Liver (tissue), 9 donors: ENCODE results near the gene RNF151. TPM values are rescaled to one million over a fixed set of nuclear protein-coding genes. Genes with fewer than 3 reads are reported as not detected.

ENCODE experiments used
- DNase-seq: peaks from one replicate; pipeline ENCODE4 v3.0.0-alpha.2; 2017; ENCODE audit warnings: low spot score
- H3K27ac ChIP-seq, 2 donors: one replicate each; pipeline ENCODE4 v1.7.0; 2013; ENCODE audit warnings: inconsistent platforms in 2 of 2, low read length in 2 of 2, control low read depth in 1 of 2, low read depth in 1 of 2, mild to moderate bottlenecking in 1 of 2
- H3K27me3 ChIP-seq, 4 donors: one replicate each; pipeline versions ENCODE4 v1.6.1 to v1.7.0; 2013; ENCODE audit warnings: low read length in 3 of 4, inconsistent platforms in 1 of 4, mild to moderate bottlenecking in 1 of 4, moderate library complexity in 1 of 4; ENCODE audit not compliant: control insufficient read depth in 4 of 4, insufficient read depth in 4 of 4
- H3K36me3 ChIP-seq, 4 donors: one replicate each; pipeline versions ENCODE4 v1.6.1 to v1.7.0; 2013; ENCODE audit warnings: low read length in 3 of 4, mild to moderate bottlenecking in 3 of 4, low read depth in 1 of 4, moderate library complexity in 1 of 4; ENCODE audit not compliant: control insufficient read depth in 4 of 4, insufficient read depth in 3 of 4
- H3K4me1 ChIP-seq, 4 donors: one replicate each; pipeline versions ENCODE4 v1.6.1 to v1.7.0; 2013; ENCODE audit warnings: low read length in 3 of 4, mild to moderate bottlenecking in 3 of 4, moderate library complexity in 1 of 4; ENCODE audit not compliant: control insufficient read depth in 4 of 4, insufficient read depth in 4 of 4
- H3K4me3 ChIP-seq, 3 donors: one replicate each; pipeline versions ENCODE4 v1.6.1 to v1.7.0; 2013; ENCODE audit warnings: low read length in 3 of 3, control low read depth in 1 of 3, low read depth in 1 of 3, mild to moderate bottlenecking in 1 of 3
- H3K9ac ChIP-seq, 2 donors: one replicate each; pipeline ENCODE4 v1.7.0; 2013; ENCODE audit warnings: low read length in 2 of 2, mild to moderate bottlenecking in 2 of 2, moderate library complexity in 2 of 2, control low read depth in 1 of 2, low read depth in 1 of 2
- H3K9me3 ChIP-seq, 4 donors: one replicate each; pipeline versions ENCODE4 v1.6.1 to v1.7.0; 2013; ENCODE audit warnings: low read length in 3 of 4; ENCODE audit not compliant: control insufficient read depth in 4 of 4
- CTCF ChIP-seq: fragments of 150-350 bp; IDR thresholded peaks from 2 replicates; pipeline ENCODE4 v1.5.1; 2017; ENCODE audit warnings: improper control_type of control experiment, low read depth, low read length; ENCODE audit not compliant: missing input control
- EGR1 ChIP-seq, 2 donors: IDR thresholded peaks; 2 replicates each; pipeline ENCODE4 v1.6.1; 2016 to 2018; ENCODE audit warnings: antibody characterized with exemption in 2 of 2, low read depth in 2 of 2
- FOXA2 ChIP-seq: IDR thresholded peaks from 2 replicates; pipeline ENCODE4 v1.6.1; 2016; ENCODE audit warnings: antibody characterized with exemption
- GABPA ChIP-seq, 2 donors: IDR thresholded peaks in 1 of 2; conservative IDR thresholded peaks in 1 of 2; 2 replicates each; pipeline ENCODE4 v1.6.1; 2016; ENCODE audit warnings: antibody characterized with exemption in 2 of 2, mild to moderate bottlenecking in 1 of 2, moderate library complexity in 1 of 2
- HNF4A ChIP-seq, 2 donors: conservative IDR thresholded peaks; 2 replicates each; pipeline ENCODE4 v1.6.1; 2016; ENCODE audit warnings: antibody characterized with exemption in 2 of 2, mild to moderate bottlenecking in 2 of 2
- HNF4G ChIP-seq: IDR thresholded peaks from 2 replicates; pipeline ENCODE4 v1.6.1; 2016; ENCODE audit warnings: antibody characterized with exemption
- JUND ChIP-seq, 2 donors: IDR thresholded peaks; 2 replicates each; pipeline ENCODE4 v1.6.1; 2016; ENCODE audit warnings: antibody characterized with exemption in 2 of 2
- NR2F2 ChIP-seq: IDR thresholded peaks from 2 replicates; pipeline ENCODE4 v1.6.1; 2016; ENCODE audit warnings: antibody characterized with exemption
- RAD21 ChIP-seq, 2 donors: IDR thresholded peaks; 2 replicates each; pipeline ENCODE4 v1.6.1; 2016; ENCODE audit warnings: antibody characterized with exemption in 2 of 2, mild to moderate bottlenecking in 2 of 2
- REST ChIP-seq: IDR thresholded peaks from 2 replicates; pipeline ENCODE4 v1.6.1; 2016; ENCODE audit warnings: antibody characterized with exemption, mild to moderate bottlenecking
- RXRA ChIP-seq, 2 donors: IDR thresholded peaks; 2 replicates each; pipeline ENCODE4 v1.6.1; 2017 to 2018; ENCODE audit warnings: antibody characterized with exemption in 2 of 2, mild to moderate bottlenecking in 1 of 2
- SP1 ChIP-seq: IDR thresholded peaks from 2 replicates; pipeline ENCODE4 v1.6.1; 2018; ENCODE audit warnings: antibody characterized with exemption, mild to moderate bottlenecking
- YY1 ChIP-seq: IDR thresholded peaks from 2 replicates; pipeline ENCODE4 v1.6.1; 2016; ENCODE audit warnings: antibody characterized with exemption, mild to moderate bottlenecking
- ZBTB33 ChIP-seq: IDR thresholded peaks from 2 replicates; pipeline ENCODE4 v1.6.1; 2016; ENCODE audit warnings: antibody characterized with exemption
- WGBS: extraction: QIAGEN DNeasy Blood & Tissue Kit; methylation state at CpG from one replicate; pipeline ENCODE4 v1.1.7; 2013; 5-methylcytosine and 5-hydroxymethylcytosine counted together
- polyA plus RNA-seq, 2 donors: library from polyadenylated mRNA; stranded (reverse) in 1 of 2; unstranded in 1 of 2; fragments of 200-250 nt in 1 of 2; fragments of >200 nt in 1 of 2; fragmentation: Nextera tagmentation in 1 of 2; extraction: Ambion mirVana in 1 of 2; gene quantifications; one replicate each; pipeline versions ENCODE4 v1.2.1 to v1.2.3, GENCODE V29; 2013 to 2015
- total RNA-seq, 2 donors: library from RNA; depleted of rRNA; stranded (reverse); fragments of >200 nt; gene quantifications; one replicate each; pipeline ENCODE4 v1.2.3, GENCODE V29; 2014
- donor health status: healthy.
- donor health status: healthy.
- donor health status: healthy.
- donor health status: healthy.
- donor health status: healthy.

The RNF151 gene
- total and polyA plus RNA-seq, 4 donors: not detected

GRCh38 chr16:1950047-1950446 is 16.6 kb upstream of the RNF151 start:
- H3K36me3 ChIP-seq: no peaks in the 10 kb centered on the region
- no peak overlapping the region for H3K27ac ChIP-seq
- WGBS: 84% methylated on average over 7 of the region's 7 CpGs
- H3K27me3 ChIP-seq: no peaks in the 10 kb centered on the region
- no peaks in the 10 kb centered on the region for H3K9me3 ChIP-seq
- H3K4me1 ChIP-seq: no peaks in the 10 kb centered on the region
- no peak overlapping the region for H3K4me3 ChIP-seq
- DNase-seq: no peak
- TF ChIP-seq RAD21 (IDR thresholded peaks at IDR 0.05) (no peak), CTCF (no peak), HNF4A (conservative IDR thresholded peaks at IDR 0.05) (no peak), NR2F2 (no peak), FOXA2 (no peak), GABPA (IDR thresholded peaks at IDR 0.05 in 1 of 2, conservative IDR thresholded peaks at IDR 0.05 in 1 of 2) (no peak), ZBTB33 (no peak)
- H3K9ac ChIP-seq: no peak overlapping the region

GRCh38 chr16:1950559-1950958 is 16.1 kb upstream of the RNF151 start:
- TF ChIP-seq SP1 (no peak), EGR1 (IDR thresholded peaks at IDR 0.05; ENCODE audit: low read depth in 2 of 2) (no peak), RXRA (IDR thresholded peaks at IDR 0.05) (no peak)
- no peak for DNase-seq

GRCh38 chr16:1953734-1954133 is 12.9 kb upstream of the RNF151 start:
- Histone ChIP-seq H3K36me3 (no peaks in the 10 kb centered on the region), H3K27me3 (no peaks in the 10 kb centered on the region), H3K27ac (no peak overlapping the region), H3K9me3 (no peaks in the 10 kb centered on the region), H3K9ac (no peak overlapping the region), H3K4me3 (no peak overlapping the region), H3K4me1 (peaks cover under 1 to 3% (median 2%) of the 10 kb centered on the region in 4 donors)
- DNase-seq: no peak
- no peak for TF ChIP-seq SP1
- TF ChIP-seq HNF4G: no peak
- TF ChIP-seq YY1: no peak
- no peak for TF ChIP-seq REST
- no peak for TF ChIP-seq GABPA (IDR thresholded peaks at IDR 0.05 in 1 of 2, conservative IDR thresholded peaks at IDR 0.05 in 1 of 2)
- TF ChIP-seq CTCF: no peak
- no peak for TF ChIP-seq RXRA (IDR thresholded peaks at IDR 0.05)
- no peak for TF ChIP-seq JUND (IDR thresholded peaks at IDR 0.05)
- 95% methylated on average over 22 of the region's 22 CpGs for WGBS

More at GRCh38 chr16:1950559-1950958, 16.1 kb upstream of the RNF151 start:
- 90% methylated on average over 19 of the region's 19 CpGs for WGBS
- Histone ChIP-seq H3K36me3 (no peaks in the 10 kb centered on the region), H3K9ac (no peak overlapping the region), H3K4me1 (no peaks in the 10 kb centered on the region), H3K27me3 (no peaks in the 10 kb centered on the region), H3K27ac (no peak overlapping the region), H3K9me3 (no peaks in the 10 kb centered on the region), H3K4me3 (no peak overlapping the region)
